HEK293 (cell line): ENCODE results near the gene RNF126.
"Not testable (repeated sequence)": the region's sequence is repeated elsewhere in the genome, so short reads cannot be mapped to it uniquely, and the experiment has no call there.

Experiments used
- CTCF ChIA-PET: fragments of 350-600 bp; formaldehyde crosslinking; extraction: SDS; loops from one replicate; lab custom pipeline; 2021; ENCODE audit warnings: antibody characterized with exemption; lab: Yijun Ruan, JAX
- POLR2A ChIA-PET: fragments of 300-600 bp; formaldehyde crosslinking; extraction: SDS; loops from one replicate; lab custom pipeline; 2020; ENCODE audit warnings: antibody characterized with exemption, inconsistent platforms; lab: Yijun Ruan, JAX
- H3K27ac ChIP-seq: fragments of 200-500 bp; sonication (Bioruptor generic); 2 replicates; pipeline ENCODE4 v1.5.1; 2014; ENCODE audit warnings: low read depth, low read length, control low read depth, inconsistent platforms; ENCODE audit errors: extremely low read depth
- H3K36me3 ChIP-seq, 2 experiments: fragments of 200-500 bp in 1 of 2; sonication (Bioruptor generic) in 1 of 2; 1 replicate in 1 of 2; 2 replicates in 1 of 2; pipeline ENCODE4 v1.5.1; 2014 to 2017; ENCODE audit warnings: inconsistent platforms in 2 of 2, low read length in 2 of 2; ENCODE audit not compliant: control insufficient read depth in 2 of 2, insufficient read depth in 1 of 2
- H3K4me1 ChIP-seq: fragments of 200-500 bp; sonication (Bioruptor generic); 2 replicates; pipeline ENCODE4 v1.5.1; 2014; ENCODE audit warnings: mild to moderate bottlenecking, low read length, inconsistent platforms; ENCODE audit not compliant: control insufficient read depth, insufficient read depth
- H3K4me3 ChIP-seq: 2 replicates; pipeline ENCODE4 v1.5.1; 2011; ENCODE audit warnings: low read depth, mild to moderate bottlenecking, control low read depth, low read length, moderate library complexity
- H3K9me3 ChIP-seq: fragments of 200-500 bp; sonication (Bioruptor generic); 2 replicates; pipeline ENCODE4 v1.5.1; 2014; ENCODE audit warnings: low read depth, low read length, inconsistent platforms; ENCODE audit not compliant: control insufficient read depth, insufficient read depth
- FEZF1 ChIP-seq: fragments of 450-650 bp; formaldehyde crosslinking; IDR thresholded peaks from 2 replicates; pipeline ENCODE4 v1.5.1; 2016; ENCODE audit warnings: missing biosample characterization, missing genetic modification characterization
- HOXC10 ChIP-seq: sonication (generic); formaldehyde crosslinking; IDR thresholded peaks from 2 replicates; pipeline ENCODE4 v1.8.1; 2023; ENCODE audit warnings: mild to moderate bottlenecking, missing genetic modification reagents
- INSM2 ChIP-seq: fragments of 450-650 bp; formaldehyde crosslinking; IDR thresholded peaks from 2 replicates; pipeline ENCODE4 v1.5.1; 2016; ENCODE audit warnings: missing biosample characterization, missing genetic modification characterization
- PRDM2 ChIP-seq: fragments of 450-650 bp; formaldehyde crosslinking; IDR thresholded peaks from 2 replicates; pipeline ENCODE4 v1.5.1; 2016; ENCODE audit warnings: missing biosample characterization, missing genetic modification characterization, borderline replicate concordance
- SCRT1 ChIP-seq: fragments of 450-650 bp; formaldehyde crosslinking; IDR thresholded peaks from 2 replicates; pipeline ENCODE4 v1.5.1; 2016; ENCODE audit warnings: missing biosample characterization, missing genetic modification characterization, borderline replicate concordance
- SP7 ChIP-seq: fragments of 450-650 bp; formaldehyde crosslinking; IDR thresholded peaks from 2 replicates; pipeline ENCODE4 v1.5.1; 2016; ENCODE audit warnings: missing biosample characterization, missing genetic modification characterization
- ZBTB20 ChIP-seq: fragments of 450-650 bp; formaldehyde crosslinking; IDR thresholded peaks from 2 replicates; pipeline ENCODE4 v1.5.1; 2016; ENCODE audit warnings: missing biosample characterization, missing genetic modification characterization
- ZBTB21 ChIP-seq: fragments of 450-650 bp; formaldehyde crosslinking; IDR thresholded peaks from 2 replicates; pipeline ENCODE4 v1.5.1; 2017; ENCODE audit warnings: missing biosample characterization, missing genetic modification characterization
- ZNF16 ChIP-seq: fragments of 450-650 bp; formaldehyde crosslinking; IDR thresholded peaks from 2 replicates; pipeline ENCODE4 v1.5.1; 2016; ENCODE audit warnings: low read depth, missing biosample characterization, missing genetic modification characterization
- ZNF366 ChIP-seq: fragments of 450-650 bp; formaldehyde crosslinking; conservative IDR thresholded peaks from 2 replicates; pipeline ENCODE4 v1.5.1; 2016; ENCODE audit warnings: missing biosample characterization, missing genetic modification characterization
- ZNF423 ChIP-seq: fragments of 450-650 bp; formaldehyde crosslinking; IDR thresholded peaks from 2 replicates; pipeline ENCODE4 v1.5.1; 2016; ENCODE audit warnings: missing biosample characterization, missing genetic modification characterization
- ZNF510 ChIP-seq: fragments of 450-650 bp; formaldehyde crosslinking; IDR thresholded peaks from 2 replicates; pipeline ENCODE4 v1.5.1; 2018; ENCODE audit warnings: mild to moderate bottlenecking, missing genetic modification characterization, missing biosample characterization; ENCODE audit not compliant: insufficient replicate concordance
- ZNF558 ChIP-seq: fragments of 450-650 bp; formaldehyde crosslinking; IDR thresholded peaks from 2 replicates; pipeline ENCODE4 v1.5.1; 2016; ENCODE audit warnings: missing biosample characterization, missing genetic modification characterization
- ZNF596 ChIP-seq: fragments of 450-650 bp; IDR thresholded peaks from 2 replicates; pipeline ENCODE4 v1.5.0; 2018; ENCODE audit warnings: missing biosample characterization, mild to moderate bottlenecking, missing genetic modification characterization, moderate library complexity
- ZNF624 ChIP-seq: fragments of 450-650 bp; formaldehyde crosslinking; IDR thresholded peaks from 2 replicates; pipeline ENCODE4 v1.5.1; 2017; ENCODE audit warnings: missing biosample characterization, missing genetic modification characterization
- ZNF747 ChIP-seq: fragments of 450-650 bp; formaldehyde crosslinking; IDR thresholded peaks from 2 replicates; pipeline ENCODE4 v1.5.1; 2016; ENCODE audit warnings: missing biosample characterization, missing genetic modification characterization
- TF ChIP-seq, protein P1 (sequence below): fragments of 450-650 bp; formaldehyde crosslinking; IDR thresholded peaks from 2 replicates; pipeline ENCODE4 v1.5.1; 2017; ENCODE audit warnings: missing biosample characterization, missing genetic modification characterization
- TF ChIP-seq, protein P2 (sequence below): fragments of 450-650 bp; formaldehyde crosslinking; IDR thresholded peaks from 2 replicates; pipeline ENCODE4 v1.5.1; 2016; ENCODE audit warnings: missing biosample characterization, missing genetic modification characterization, borderline replicate concordance
- TF ChIP-seq, protein P3 (sequence below): fragments of 450-650 bp; formaldehyde crosslinking; IDR thresholded peaks from 2 replicates; pipeline ENCODE4 v1.5.1; 2016; ENCODE audit warnings: missing biosample characterization, missing genetic modification characterization

RNF126 gene

DNA sequence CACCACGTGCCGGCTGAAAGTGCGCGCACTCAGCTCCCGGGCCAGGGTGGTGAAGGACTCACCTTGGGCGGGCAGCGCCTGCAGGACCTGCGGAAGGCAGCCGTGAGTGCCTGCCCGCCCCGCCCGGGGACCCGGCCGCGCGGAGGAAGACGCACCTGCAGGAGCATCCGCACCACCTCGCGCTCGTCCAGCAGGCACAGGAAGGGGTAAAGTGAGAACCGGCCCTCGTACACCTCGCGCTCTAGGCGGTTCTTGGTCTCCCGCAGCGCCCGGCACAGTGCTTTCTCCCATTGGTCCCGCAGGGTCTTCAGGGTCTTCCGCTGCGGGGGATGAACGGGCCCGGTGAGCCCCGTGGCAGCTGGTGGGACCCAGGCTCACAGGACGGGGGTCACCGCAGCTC lies 40.3 kb downstream of the RNF126 start (continued):
- TF ChIP-seq ZNF16 (tag by site-specific recombination) = no peak
- TF ChIP-seq, protein P1, sequence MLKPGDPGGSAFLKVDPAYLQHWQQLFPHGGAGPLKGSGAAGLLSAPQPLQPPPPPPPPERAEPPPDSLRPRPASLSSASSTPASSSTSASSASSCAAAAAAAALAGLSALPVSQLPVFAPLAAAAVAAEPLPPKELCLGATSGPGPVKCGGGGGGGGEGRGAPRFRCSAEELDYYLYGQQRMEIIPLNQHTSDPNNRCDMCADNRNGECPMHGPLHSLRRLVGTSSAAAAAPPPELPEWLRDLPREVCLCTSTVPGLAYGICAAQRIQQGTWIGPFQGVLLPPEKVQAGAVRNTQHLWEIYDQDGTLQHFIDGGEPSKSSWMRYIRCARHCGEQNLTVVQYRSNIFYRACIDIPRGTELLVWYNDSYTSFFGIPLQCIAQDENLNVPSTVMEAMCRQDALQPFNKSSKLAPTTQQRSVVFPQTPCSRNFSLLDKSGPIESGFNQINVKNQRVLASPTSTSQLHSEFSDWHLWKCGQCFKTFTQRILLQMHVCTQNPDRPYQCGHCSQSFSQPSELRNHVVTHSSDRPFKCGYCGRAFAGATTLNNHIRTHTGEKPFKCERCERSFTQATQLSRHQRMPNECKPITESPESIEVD (tag by site-specific recombination) = no peak
- no peak for TF ChIP-seq PRDM2 (tag by site-specific recombination)
- TF ChIP-seq HOXC10 = no peak
- no peak for TF ChIP-seq ZNF423
- TF ChIP-seq ZBTB21 (tag by site-specific recombination) = no peak
- TF ChIP-seq SP7 = no peak
- TF ChIP-seq, protein P2, sequence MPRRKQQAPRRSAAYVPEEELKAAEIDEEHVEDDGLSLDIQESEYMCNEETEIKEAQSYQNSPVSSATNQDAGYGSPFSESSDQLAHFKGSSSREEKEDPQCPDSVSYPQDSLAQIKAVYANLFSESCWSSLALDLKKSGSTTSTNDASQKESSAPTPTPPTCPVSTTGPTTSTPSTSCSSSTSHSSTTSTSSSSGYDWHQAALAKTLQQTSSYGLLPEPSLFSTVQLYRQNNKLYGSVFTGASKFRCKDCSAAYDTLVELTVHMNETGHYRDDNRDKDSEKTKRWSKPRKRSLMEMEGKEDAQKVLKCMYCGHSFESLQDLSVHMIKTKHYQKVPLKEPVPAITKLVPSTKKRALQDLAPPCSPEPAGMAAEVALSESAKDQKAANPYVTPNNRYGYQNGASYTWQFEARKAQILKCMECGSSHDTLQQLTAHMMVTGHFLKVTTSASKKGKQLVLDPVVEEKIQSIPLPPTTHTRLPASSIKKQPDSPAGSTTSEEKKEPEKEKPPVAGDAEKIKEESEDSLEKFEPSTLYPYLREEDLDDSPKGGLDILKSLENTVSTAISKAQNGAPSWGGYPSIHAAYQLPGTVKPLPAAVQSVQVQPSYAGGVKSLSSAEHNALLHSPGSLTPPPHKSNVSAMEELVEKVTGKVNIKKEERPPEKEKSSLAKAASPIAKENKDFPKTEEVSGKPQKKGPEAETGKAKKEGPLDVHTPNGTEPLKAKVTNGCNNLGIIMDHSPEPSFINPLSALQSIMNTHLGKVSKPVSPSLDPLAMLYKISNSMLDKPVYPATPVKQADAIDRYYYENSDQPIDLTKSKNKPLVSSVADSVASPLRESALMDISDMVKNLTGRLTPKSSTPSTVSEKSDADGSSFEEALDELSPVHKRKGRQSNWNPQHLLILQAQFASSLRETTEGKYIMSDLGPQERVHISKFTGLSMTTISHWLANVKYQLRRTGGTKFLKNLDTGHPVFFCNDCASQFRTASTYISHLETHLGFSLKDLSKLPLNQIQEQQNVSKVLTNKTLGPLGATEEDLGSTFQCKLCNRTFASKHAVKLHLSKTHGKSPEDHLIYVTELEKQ = no peak
- no peak for TF ChIP-seq SCRT1

DNA sequence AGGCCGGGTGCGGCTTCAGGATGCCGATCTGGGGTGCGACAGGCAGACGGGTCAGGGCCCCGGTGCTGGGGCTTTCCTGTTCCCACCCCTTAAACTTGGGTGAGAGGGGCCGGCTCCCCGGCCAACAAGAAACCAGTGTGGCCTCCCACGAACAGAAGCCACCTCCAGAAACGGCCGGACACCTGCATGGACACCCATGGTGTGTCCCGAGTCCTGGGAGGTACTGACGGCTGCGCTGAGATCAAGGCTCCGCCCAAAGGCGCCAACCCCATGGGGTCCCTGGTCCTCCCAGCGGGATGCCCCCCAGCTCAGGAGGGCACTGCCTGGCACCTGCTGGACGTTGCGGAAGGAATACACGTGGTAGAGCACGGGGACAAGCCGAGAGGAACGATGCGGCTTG lies 41.2 kb downstream of the RNF126 start:
- H3K4me1 ChIP-seq = no peaks in the 10 kb centered on the region
- TF ChIP-seq ZNF624 (tag by site-specific recombination) (no peak), INSM2 (tag by site-specific recombination) (no peak), ZNF510 (no peak), ZNF596 (tag by site-specific recombination) (no peak), ZNF16 (tag by site-specific recombination) (no peak), ZBTB20 (no peak), ZNF558 (tag by site-specific recombination) (no peak), ZNF366 (tag by site-specific recombination) (no peak), FEZF1 (no peak), ZNF747 (no peak)
- TF ChIP-seq, protein P3, sequence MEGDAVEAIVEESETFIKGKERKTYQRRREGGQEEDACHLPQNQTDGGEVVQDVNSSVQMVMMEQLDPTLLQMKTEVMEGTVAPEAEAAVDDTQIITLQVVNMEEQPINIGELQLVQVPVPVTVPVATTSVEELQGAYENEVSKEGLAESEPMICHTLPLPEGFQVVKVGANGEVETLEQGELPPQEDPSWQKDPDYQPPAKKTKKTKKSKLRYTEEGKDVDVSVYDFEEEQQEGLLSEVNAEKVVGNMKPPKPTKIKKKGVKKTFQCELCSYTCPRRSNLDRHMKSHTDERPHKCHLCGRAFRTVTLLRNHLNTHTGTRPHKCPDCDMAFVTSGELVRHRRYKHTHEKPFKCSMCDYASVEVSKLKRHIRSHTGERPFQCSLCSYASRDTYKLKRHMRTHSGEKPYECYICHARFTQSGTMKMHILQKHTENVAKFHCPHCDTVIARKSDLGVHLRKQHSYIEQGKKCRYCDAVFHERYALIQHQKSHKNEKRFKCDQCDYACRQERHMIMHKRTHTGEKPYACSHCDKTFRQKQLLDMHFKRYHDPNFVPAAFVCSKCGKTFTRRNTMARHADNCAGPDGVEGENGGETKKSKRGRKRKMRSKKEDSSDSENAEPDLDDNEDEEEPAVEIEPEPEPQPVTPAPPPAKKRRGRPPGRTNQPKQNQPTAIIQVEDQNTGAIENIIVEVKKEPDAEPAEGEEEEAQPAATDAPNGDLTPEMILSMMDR = no peak
- TF ChIP-seq, all 188 proteins: peak for 0
- ChIA-PET POLR2A (no interaction called here), CTCF (no interaction called here)
- H3K9me3 ChIP-seq = no peaks in the 10 kb centered on the region
- H3K36me3 ChIP-seq = peaks cover 5 to 80% of the 10 kb centered on the region in 2 experiments; a peak in 2 of 3 replicates
- H3K27ac ChIP-seq = no peak overlapping the region
- no peak overlapping the region for H3K4me3 ChIP-seq

DNA sequence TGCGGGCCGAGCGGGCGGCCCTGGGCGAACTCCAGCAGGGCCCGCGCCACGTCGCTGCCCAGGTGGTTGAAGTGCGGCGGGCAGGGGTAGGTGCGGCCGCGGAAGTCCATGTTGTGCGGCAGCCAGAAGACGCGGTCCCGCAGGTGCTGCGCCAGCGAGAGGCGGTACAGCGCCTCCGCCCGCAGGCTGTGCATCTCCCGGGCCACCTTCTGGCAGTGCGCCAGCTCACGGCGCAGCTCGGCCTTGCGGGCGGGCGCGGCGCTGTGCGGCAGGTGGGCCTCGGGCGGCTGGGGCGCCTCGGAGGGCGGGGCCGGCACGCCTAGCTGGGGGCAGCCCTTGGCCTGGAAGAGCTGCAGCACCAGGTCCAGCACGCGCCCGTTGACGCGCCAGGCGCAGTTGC lies 41.8 kb downstream of the RNF126 start:
- POLR2A ChIA-PET, H3K4me3 ChIP-seq, H3K27ac ChIP-seq, CTCF ChIA-PET, H3K9me3 ChIP-seq, H3K4me1 ChIP-seq: not testable (repeated sequence)
- peaks cover 5 to 80% of the 10 kb centered on the region in 2 experiments; a peak in 2 of 3 replicates for H3K36me3 ChIP-seq
